HepG2 (cell line): ENCODE measurements around the gene TLNRD1. TPM values are rescaled to one million over a fixed set of nuclear protein-coding genes. Genes with fewer than 3 reads are reported as not detected.

Experiments
- ARID5B ChIP-seq: IDR thresholded peaks from 2 replicates; pipeline ENCODE4 v1.4.0; 2020; ENCODE audit warnings: mild to moderate bottlenecking, missing genetic modification reagents
- EZH2 ChIP-seq: conservative IDR thresholded peaks from 2 replicates; pipeline ENCODE4 v1.6.1; 2012; ENCODE audit warnings: mild to moderate bottlenecking, low read depth, low read length, moderate library complexity
- FOXC1 ChIP-seq: sonication (generic); formaldehyde crosslinking; IDR thresholded peaks from 2 replicates; pipeline ENCODE4 v1.8.0; 2022; ENCODE audit warnings: mild to moderate bottlenecking, missing genetic modification reagents, borderline replicate concordance
- HDAC2 ChIP-seq: sonication (generic); formaldehyde crosslinking; IDR thresholded peaks from 2 replicates; pipeline ENCODE4 v1.4.0; 2020; ENCODE audit warnings: missing genetic modification reagents
- ISX ChIP-seq: sonication (generic); formaldehyde crosslinking; conservative IDR thresholded peaks from 2 replicates; pipeline ENCODE4 v1.5.0; 2020; ENCODE audit warnings: missing genetic modification reagents
- MYC ChIP-seq: sonication (generic); formaldehyde crosslinking; IDR thresholded peaks from 2 replicates; pipeline ENCODE4 v1.9.0; 2021; ENCODE audit warnings: missing genetic modification reagents, borderline replicate concordance
- NFAT5 ChIP-seq: sonication (generic); formaldehyde crosslinking; IDR thresholded peaks from 2 replicates; pipeline ENCODE4 v1.4.0; 2020; ENCODE audit warnings: missing genetic modification reagents
- NFE2L2 ChIP-seq: fragments of 150-350 bp; IDR thresholded peaks from 2 replicates; pipeline ENCODE4 v1.6.1; 2014; ENCODE audit warnings: low read length
- NFYC ChIP-seq: IDR thresholded peaks from 2 replicates; pipeline ENCODE4 v1.6.1; 2016; ENCODE audit warnings: missing genetic modification reagents, missing compliant biosample characterization
- PREB ChIP-seq: sonication (generic); formaldehyde crosslinking; IDR thresholded peaks from 2 replicates; pipeline ENCODE4 v1.4.0; 2020; ENCODE audit warnings: missing genetic modification reagents
- ZNF550 ChIP-seq: sonication (generic); formaldehyde crosslinking; IDR thresholded peaks from 2 replicates; pipeline ENCODE4 v1.4.0; 2020; ENCODE audit warnings: mild to moderate bottlenecking, missing genetic modification reagents, borderline replicate concordance
- ZNF607 ChIP-seq: sonication (generic); formaldehyde crosslinking; IDR thresholded peaks from 2 replicates; pipeline ENCODE4 v1.5.1; 2020; ENCODE audit warnings: missing genetic modification reagents, mild to moderate bottlenecking, borderline replicate concordance
- ZNF687 ChIP-seq: sonication (generic); formaldehyde crosslinking; IDR thresholded peaks from 2 replicates; pipeline ENCODE4 v1.5.1; 2020; ENCODE audit warnings: mild to moderate bottlenecking, missing genetic modification reagents, moderate library complexity
- ZNF75D ChIP-seq: sonication (generic); formaldehyde crosslinking; IDR thresholded peaks from 2 replicates; pipeline ENCODE4 v1.8.1; 2023; ENCODE audit warnings: missing genetic modification reagents, mild to moderate bottlenecking, borderline replicate concordance
- ZNF883 ChIP-seq: sonication (generic); formaldehyde crosslinking; IDR thresholded peaks from 2 replicates; pipeline ENCODE4 v1.5.1; 2020; ENCODE audit warnings: mild to moderate bottlenecking, missing genetic modification reagents; ENCODE audit errors: not compliant biosample characterization
- polyA plus RNA-seq, 8 experiments: library from polyadenylated mRNA; depleted of rRNA in 3 of 8; stranded (reverse) in 7 of 8; unstranded in 1 of 8; fragments of >200 nt; fragmentation: Illumina TruSeq in 4 of 8; extraction: Trizol in 4 of 8; gene quantifications; 2 replicates each; pipeline versions ENCODE4 v1.2.1 to v1.2.3, GENCODE V29; 2011 to 2016; ENCODE audit warnings: low read depth in 4 of 8, missing spikeins in 1 of 8, mixed read lengths in 1 of 8; ENCODE audit not compliant: insufficient read depth in 1 of 8
- total RNA-seq, 5 experiments: library from RNA; depleted of rRNA; stranded (reverse); fragments of >200 nt; fragmentation: Illumina TruSeq; extraction: Trizol; gene quantifications; 2 replicates each; pipeline ENCODE4 v1.2.3, GENCODE V29; 2016; ENCODE audit warnings: low read depth in 1 of 5

The TLNRD1 gene
- total and polyA plus RNA-seq, 2 of the 13 experiments (the other 11 are each of a cell fraction or from before 2014, with no cell fraction given), result 3.4 to 5.3 TPM

GRCh38 chr15:81000624-81001151, at the start of gene TLNRD1 (continued):
- TF ChIP-seq PREB (no peak), FOXC1 (no peak), ZNF687 (CRISPR knock-in tag) (peak; percentile 86), ISX (CRISPR knock-in tag) (no peak), MYC (CRISPR knock-in tag) (no peak; the same call in 1 of the 2 replicates), ZNF550 (no peak), NFYC (CRISPR knock-in tag) (peak; percentile 14; the same call in 1 of the 2 replicates), HDAC2 (CRISPR knock-in tag) (peak; percentile 37; the same call in 1 of the 2 replicates), ZNF883 (CRISPR knock-in tag) (no peak), ZNF75D (no peak), ARID5B (CRISPR knock-in tag) (0 out of 2 replicates have a peak, but pooled peaks have one; percentile 49), NFAT5 (CRISPR knock-in tag) (no peak), ZNF607 (no peak), NFE2L2 (no peak), EZH2 (no peak)
